Activated naive CD4-positive, alpha-beta T cell treated with anti-CD3 and anti-CD28 coated beads for 36 hours (primary cell): ENCODE results near the gene AKT3. TPM values are rescaled to one million over a fixed set of nuclear protein-coding genes. Genes with fewer than 3 reads are reported as not detected.
A peak's percentile ranks its signal among the peaks of the same experiment; 100 is the strongest.

Experiments used
- CTCF ChIA-PET: fragments of 350-600 bp; sonication (Branson Sonifier 250); formaldehyde crosslinking; loops from one replicate; lab custom pipeline; 2021; ENCODE audit warnings: antibody characterized with exemption; lab: Charles Lee
- DNase-seq: peaks from one replicate; pipeline ENCODE4 v3.0.0-alpha.2; 2020
- H3K27ac Mint-ChIP-seq: one replicate; pipeline ENCODE4 v1.8.0; 2021; ENCODE audit warnings: mild to moderate bottlenecking, mixed read lengths
- H3K27me3 Mint-ChIP-seq: one replicate; pipeline ENCODE4 v1.8.0; 2021; ENCODE audit warnings: low read depth, mixed read lengths
- H3K36me3 Mint-ChIP-seq: one replicate; pipeline ENCODE4 v1.8.0; 2021; ENCODE audit warnings: low read depth, mixed read lengths
- H3K4me1 Mint-ChIP-seq: one replicate; pipeline ENCODE4 v1.8.0; 2021; ENCODE audit warnings: low read depth, mixed read lengths
- H3K4me3 Mint-ChIP-seq: one replicate; pipeline ENCODE4 v1.8.0; 2021; ENCODE audit warnings: mild to moderate bottlenecking, moderate library complexity, mixed read lengths
- H3K9me3 Mint-ChIP-seq: one replicate; pipeline ENCODE4 v1.8.0; 2021; ENCODE audit warnings: mixed read lengths
- intact Hi-C: fragments of 100-400 bp; cut with micrococcal nuclease; formaldehyde crosslinking; loops from one replicate; pipeline ENCODE4 v1.15.1; 2023
- total RNA-seq, 2 experiments: library from RNA; stranded (reverse); gene quantifications; one replicate each; pipeline ENCODE4 v1.2.3, GENCODE V29; 2021

The AKT3 gene
- total RNA-seq, 2 experiments from 2014 or later: 19.1 to 21.5 TPM

DNA sequence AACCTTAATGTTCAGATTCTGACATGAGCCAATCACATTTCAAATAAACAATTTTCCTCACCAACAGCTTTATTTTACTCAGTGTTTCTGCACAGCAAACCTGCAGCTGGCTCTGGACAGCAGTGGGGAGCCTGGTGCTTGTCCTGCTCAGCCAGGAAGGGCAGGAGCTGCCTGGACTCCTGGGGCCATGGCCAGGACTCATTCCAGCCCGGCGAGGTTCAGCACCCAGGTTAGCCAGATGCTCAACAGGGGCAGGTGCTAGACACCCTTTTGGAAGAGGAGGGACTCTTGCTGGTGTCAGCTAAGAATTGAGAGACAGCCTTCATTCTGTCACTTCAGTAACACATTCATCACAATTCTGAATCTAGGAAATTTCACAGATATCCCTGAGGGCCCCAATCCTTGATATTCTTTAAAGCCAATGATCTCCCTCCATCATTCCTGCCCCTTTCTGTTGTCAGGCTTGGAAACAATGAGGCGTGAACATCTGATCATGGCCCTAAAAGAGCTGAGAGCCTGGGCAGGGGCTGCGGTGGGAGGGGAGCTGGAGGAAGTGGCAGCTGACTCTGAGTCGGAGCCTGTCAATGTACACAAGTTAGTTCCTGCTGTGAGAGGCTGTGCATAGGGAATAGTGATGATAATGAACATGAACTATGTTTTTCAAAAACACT lies 342.9 kb downstream of the AKT3 start:
- peaks cover 14% of the 10 kb centered on the region for H3K36me3 Mint-ChIP-seq
- no peaks in the 10 kb centered on the region for H3K27me3 Mint-ChIP-seq
- CTCF ChIA-PET: no interaction called here

DNA sequence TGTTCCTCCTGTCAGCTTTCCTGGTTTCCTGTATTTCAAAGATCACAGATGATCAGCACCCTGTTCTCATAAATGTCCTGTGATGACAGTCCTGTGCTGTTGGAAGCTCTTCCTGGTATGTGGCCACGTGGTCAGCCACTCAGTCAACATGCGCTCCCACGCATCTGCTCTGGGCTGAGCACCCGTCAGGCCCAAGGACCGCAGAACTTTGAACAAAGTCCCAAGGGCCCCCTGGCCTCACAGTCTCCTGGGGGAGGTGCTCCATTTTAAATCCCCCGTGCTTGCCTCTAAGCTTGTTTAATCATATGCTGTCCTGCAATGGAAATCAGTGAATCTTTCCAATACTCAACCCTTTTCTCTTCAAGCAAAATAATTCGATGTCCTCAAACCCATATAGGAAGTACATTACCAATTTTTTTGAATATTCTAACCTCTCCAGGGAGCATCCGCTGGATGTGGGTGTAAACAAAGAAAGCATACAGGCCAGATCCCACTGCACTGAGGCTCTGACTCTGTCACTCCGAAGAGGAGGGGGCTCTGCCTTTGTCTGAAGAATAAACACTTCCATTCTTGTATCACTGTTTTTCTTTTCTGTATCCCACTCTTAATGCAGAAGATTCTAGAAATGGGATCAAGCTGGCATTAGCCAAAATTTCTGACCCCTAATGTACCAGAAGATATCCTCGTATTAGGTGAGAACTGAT lies 343.9 kb downstream of the AKT3 start:
- H3K4me3 Mint-ChIP-seq: no peak overlapping the region
- H3K27me3 Mint-ChIP-seq: no peaks in the 10 kb centered on the region
- peaks cover 10% of the 10 kb centered on the region for H3K36me3 Mint-ChIP-seq
- peaks cover 21% of the 10 kb centered on the region for H3K4me1 Mint-ChIP-seq
- intact Hi-C loops: loop anchor here (10.0 kb wide), 1 partner anchor 239 kb away; no protein-coding TSS in a partner anchor
- CTCF ChIA-PET: no interaction called here
- H3K27ac Mint-ChIP-seq: no peak overlapping the region
- DNase-seq: no peak
- no peaks in the 10 kb centered on the region for H3K9me3 Mint-ChIP-seq

More for the DNA sequence above, 342.9 kb downstream of the AKT3 start:
- Mint-ChIP-seq H3K27ac (no peak overlapping the region), H3K9me3 (no peaks in the 10 kb centered on the region), H3K4me3 (no peak overlapping the region), H3K4me1 (peaks cover 21% of the 10 kb centered on the region)
- intact Hi-C loops: loop anchor here (10.0 kb wide), 1 partner anchor 238 kb away; no protein-coding TSS in a partner anchor
- no peak for DNase-seq

DNA sequence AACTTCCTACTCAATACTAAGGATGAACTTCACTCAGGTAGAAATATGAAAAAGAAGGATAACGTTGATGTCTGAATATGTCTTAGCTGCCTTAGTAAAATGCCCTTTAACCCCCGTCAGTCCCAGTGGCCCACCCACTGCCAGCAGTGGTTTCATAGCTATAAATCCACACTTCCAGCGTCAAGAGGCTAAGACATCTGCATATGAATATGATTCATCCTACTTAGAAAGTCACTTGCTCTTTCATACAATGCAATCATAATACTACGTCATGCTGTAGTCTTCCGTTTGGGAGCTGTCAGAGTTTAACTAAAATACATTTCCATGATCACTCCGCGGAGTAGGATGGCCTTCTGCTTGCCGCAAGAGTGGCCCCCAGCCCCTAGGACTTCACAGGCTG lies 346.9 kb downstream of the AKT3 start:
- intact Hi-C loops: loop anchor here (10.0 kb wide), 1 partner anchor 242 kb away; no protein-coding TSS in a partner anchor
- H3K27me3 Mint-ChIP-seq: no peaks in the 10 kb centered on the region
- no peak overlapping the region for H3K27ac Mint-ChIP-seq
- DNase-seq: no peak
- peaks cover 9% of the 10 kb centered on the region for H3K36me3 Mint-ChIP-seq
- CTCF ChIA-PET: interaction anchor here (0.6 kb wide), 1 partner anchor 64 kb away, joined by 3 read pairs; no protein-coding TSS in a partner anchor
- H3K4me3 Mint-ChIP-seq: no peak overlapping the region
- no peaks in the 10 kb centered on the region for H3K9me3 Mint-ChIP-seq
- peaks cover 6% of the 10 kb centered on the region for H3K4me1 Mint-ChIP-seq

DNA sequence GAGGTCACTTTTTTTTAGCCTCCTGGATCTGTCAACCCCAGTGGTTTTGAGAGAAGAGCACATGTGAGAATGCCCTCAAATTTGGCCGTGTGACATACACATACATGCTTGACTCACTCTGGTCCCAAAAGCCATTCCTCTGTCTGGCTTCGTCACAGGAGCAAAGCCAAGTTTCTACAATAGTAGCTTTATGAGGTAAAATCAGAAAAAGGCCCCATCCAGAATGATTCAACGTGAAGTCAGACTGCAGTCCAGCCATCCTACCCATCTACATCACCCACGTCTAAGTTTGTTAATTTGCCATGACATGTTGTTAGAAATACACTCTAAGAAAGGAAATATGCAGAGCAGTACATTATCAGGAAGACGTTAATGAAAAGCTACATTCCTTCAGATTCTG lies 349.0 kb downstream of the AKT3 start:
- DNase-seq: no peak
- intact Hi-C loops: loop anchor here (10.0 kb wide), 1 partner anchor 244 kb away; no protein-coding TSS in a partner anchor
- CTCF ChIA-PET: no interaction called here
- H3K36me3 Mint-ChIP-seq: peaks cover 13% of the 10 kb centered on the region
- no peak overlapping the region for H3K4me3 Mint-ChIP-seq
- peak overlapping the region; percentile 57 for H3K27ac Mint-ChIP-seq
- no peaks in the 10 kb centered on the region for H3K27me3 Mint-ChIP-seq
- H3K9me3 Mint-ChIP-seq: no peaks in the 10 kb centered on the region
- H3K4me1 Mint-ChIP-seq: no peaks in the 10 kb centered on the region

DNA sequence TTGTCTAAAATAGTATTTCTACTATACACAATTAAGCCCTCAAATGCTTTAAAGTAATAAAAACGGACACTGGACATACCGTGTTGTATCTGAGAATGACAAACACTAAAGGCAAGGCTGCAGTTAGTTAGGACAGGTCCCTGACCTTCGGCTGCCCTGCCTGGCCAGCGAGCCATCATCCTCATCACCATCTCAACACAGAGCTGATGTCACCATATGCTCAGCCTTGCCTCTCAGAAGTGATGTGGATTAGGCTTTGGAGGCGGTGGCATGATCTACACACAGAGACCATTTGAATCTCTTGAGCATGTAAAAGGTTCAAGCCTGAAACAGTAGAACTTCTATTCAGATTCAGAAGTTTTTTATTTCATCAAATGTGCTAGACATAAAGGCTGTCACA lies 349.5 kb downstream of the AKT3 start:
- CTCF ChIA-PET: no interaction called here
- no peaks in the 10 kb centered on the region for H3K27me3 Mint-ChIP-seq
- no peak overlapping the region for H3K4me3 Mint-ChIP-seq
- intact Hi-C loops: loop anchor here (10.0 kb wide), 1 partner anchor 244 kb away; no protein-coding TSS in a partner anchor
- no peak for DNase-seq
- no peaks in the 10 kb centered on the region for H3K4me1 Mint-ChIP-seq
- no peak overlapping the region for H3K27ac Mint-ChIP-seq
- peaks cover 13% of the 10 kb centered on the region for H3K36me3 Mint-ChIP-seq
- no peaks in the 10 kb centered on the region for H3K9me3 Mint-ChIP-seq

DNA sequence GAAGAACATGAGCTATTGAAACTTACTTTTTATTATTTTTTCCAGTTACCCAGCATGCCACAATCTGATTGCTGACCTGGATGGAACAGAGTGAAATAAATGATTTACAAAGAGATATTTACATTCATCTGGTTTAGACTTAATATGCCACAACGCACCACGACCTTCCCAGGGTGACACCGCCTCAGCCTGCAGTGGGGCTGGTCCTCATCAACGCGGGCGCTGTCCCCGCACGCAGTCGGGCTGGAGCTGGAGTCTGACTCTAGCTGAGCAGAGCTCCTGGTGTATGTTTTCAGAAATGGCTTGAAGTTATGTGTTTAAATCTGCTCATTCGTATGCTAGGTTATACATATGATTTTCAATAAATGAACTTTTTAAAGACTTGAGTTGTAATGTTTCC lies 350.3 kb downstream of the AKT3 start:
- no peak overlapping the region for H3K27ac Mint-ChIP-seq
- no peak for DNase-seq
- CTCF ChIA-PET: no interaction called here
- H3K27me3 Mint-ChIP-seq: no peaks in the 10 kb centered on the region
- H3K9me3 Mint-ChIP-seq: no peaks in the 10 kb centered on the region
- intact Hi-C loops: loop anchor here (10.0 kb wide), 1 partner anchor 245 kb away; no protein-coding TSS in a partner anchor
- peaks cover 13% of the 10 kb centered on the region for H3K36me3 Mint-ChIP-seq
- H3K4me1 Mint-ChIP-seq: no peaks in the 10 kb centered on the region
- no peak overlapping the region for H3K4me3 Mint-ChIP-seq

DNA sequence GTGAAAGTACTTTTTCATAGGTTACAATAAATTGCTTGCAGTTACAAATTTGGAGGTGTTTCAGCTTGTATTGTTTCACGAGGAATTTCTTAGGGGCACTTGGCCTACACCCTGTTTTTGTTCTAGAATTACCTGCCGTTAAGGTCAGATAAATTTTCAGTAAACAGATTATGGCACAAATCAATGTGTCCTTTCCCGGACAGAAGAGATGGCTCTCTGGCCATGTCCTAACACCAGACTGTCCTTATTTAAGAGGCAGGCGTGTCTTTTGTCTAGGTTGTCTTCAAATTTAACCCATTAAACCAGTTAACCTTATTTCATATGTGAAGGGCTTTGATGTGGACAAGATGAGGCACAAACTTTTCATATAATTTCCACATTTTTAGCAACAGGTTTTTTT lies 350.8 kb downstream of the AKT3 start:
- no peak overlapping the region for H3K27ac Mint-ChIP-seq
- no peak for DNase-seq
- no peaks in the 10 kb centered on the region for H3K9me3 Mint-ChIP-seq
- intact Hi-C loops: no loop called here
- no peaks in the 10 kb centered on the region for H3K27me3 Mint-ChIP-seq
- H3K4me1 Mint-ChIP-seq: no peaks in the 10 kb centered on the region
- CTCF ChIA-PET: no interaction called here
- H3K36me3 Mint-ChIP-seq: peaks cover 13% of the 10 kb centered on the region
- H3K4me3 Mint-ChIP-seq: no peak overlapping the region

DNA sequence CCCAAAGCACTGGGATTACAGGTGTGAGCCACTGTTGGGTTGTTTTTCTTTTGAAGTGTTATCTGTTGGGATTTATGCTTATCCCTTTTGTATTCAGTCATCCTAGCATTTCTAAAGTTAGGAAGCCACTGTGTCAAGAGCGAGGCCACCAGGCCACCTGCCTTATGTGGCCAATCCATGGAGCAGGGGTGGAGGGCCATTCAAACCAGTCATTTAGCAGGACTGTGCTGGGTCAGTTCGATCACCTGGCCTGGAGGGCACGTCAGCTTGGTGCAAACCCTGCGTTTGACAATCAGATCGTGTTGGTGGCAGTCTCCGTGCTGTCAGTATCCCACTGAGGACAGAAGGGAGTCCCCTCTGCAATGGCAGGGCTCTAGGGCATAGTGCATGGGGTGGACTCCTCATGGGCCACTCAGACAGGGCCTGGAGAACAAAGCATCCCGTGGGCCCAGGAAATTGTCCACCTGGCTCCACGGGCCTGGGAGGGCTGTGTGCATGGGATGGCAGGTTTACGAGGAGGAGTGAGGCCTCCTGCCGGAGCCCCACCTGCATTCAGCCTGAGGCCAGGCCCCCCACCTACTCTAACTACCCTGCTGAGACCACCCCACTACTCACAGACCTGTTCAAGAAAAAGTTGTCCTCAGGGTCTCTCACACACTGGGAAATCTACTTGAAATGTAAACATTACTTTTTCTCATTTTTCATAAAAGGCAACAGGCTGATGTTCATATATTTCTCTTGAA lies 351.9 kb downstream of the AKT3 start:
- Mint-ChIP-seq H3K4me3 (no peak overlapping the region), H3K36me3 (peaks cover 9% of the 10 kb centered on the region), H3K4me1 (no peaks in the 10 kb centered on the region), H3K27me3 (no peaks in the 10 kb centered on the region), H3K27ac (no peak overlapping the region), H3K9me3 (no peaks in the 10 kb centered on the region)
- CTCF ChIA-PET: no interaction called here
- no peak for DNase-seq
- intact Hi-C loops: no loop called here

DNA sequence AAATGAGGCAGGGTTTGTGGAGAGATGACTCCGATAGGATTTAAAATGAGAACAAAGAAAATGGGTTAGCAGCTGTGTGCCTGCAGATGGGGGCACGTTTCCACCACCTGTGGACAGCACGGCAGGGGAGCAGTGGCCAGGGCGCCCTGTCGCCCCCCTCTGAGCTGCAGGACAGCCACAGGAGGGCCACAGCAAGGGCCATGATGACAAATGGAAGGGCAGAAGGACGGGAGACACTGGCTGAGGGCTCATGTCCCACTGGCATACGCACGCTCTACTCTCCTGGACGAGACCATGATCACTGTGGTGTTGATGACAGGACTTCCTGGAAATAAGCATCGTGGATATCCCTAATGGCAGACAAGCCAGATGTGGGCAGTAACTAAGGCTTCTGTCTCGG lies 353.2 kb downstream of the AKT3 start:
- intact Hi-C loops: no loop called here

DNA sequence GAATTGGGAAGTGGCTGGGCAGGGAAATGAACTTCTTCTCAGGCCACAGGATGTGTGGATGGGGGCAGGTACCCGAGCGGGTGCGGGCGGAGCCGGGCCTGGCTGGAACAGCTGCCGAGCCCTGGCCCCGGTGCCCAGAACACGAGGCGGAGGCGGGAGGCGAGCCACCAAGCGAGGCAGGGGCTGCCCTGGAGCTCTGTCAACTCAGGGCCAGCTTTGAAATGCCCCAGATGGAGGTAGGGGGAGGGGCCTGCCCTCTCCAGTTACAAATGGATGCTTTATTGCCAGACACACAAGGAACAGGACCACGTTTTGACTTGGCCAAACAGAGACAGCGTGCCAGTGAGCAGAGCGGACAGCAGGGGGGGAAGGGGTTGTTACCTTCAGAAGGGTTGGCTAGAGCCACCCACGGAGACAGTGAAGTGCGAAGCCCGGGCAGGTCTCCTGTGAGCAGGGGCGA lies 353.8 kb downstream of the AKT3 start:
- intact Hi-C loops: no loop called here
- Mint-ChIP-seq H3K27ac (no peak overlapping the region), H3K4me3 (no peak overlapping the region), H3K36me3 (peaks cover 9% of the 10 kb centered on the region), H3K4me1 (no peaks in the 10 kb centered on the region), H3K9me3 (no peaks in the 10 kb centered on the region), H3K27me3 (no peaks in the 10 kb centered on the region)
- no peak for DNase-seq
- CTCF ChIA-PET: no interaction called here

More for the DNA sequence above, 353.2 kb downstream of the AKT3 start:
- CTCF ChIA-PET: no interaction called here
- H3K4me3 Mint-ChIP-seq: no peak overlapping the region
- no peaks in the 10 kb centered on the region for H3K27me3 Mint-ChIP-seq
- DNase-seq: no peak
- no peaks in the 10 kb centered on the region for H3K4me1 Mint-ChIP-seq
- peaks cover 9% of the 10 kb centered on the region for H3K36me3 Mint-ChIP-seq
- H3K27ac Mint-ChIP-seq: no peak overlapping the region
- H3K9me3 Mint-ChIP-seq: no peaks in the 10 kb centered on the region

DNA sequence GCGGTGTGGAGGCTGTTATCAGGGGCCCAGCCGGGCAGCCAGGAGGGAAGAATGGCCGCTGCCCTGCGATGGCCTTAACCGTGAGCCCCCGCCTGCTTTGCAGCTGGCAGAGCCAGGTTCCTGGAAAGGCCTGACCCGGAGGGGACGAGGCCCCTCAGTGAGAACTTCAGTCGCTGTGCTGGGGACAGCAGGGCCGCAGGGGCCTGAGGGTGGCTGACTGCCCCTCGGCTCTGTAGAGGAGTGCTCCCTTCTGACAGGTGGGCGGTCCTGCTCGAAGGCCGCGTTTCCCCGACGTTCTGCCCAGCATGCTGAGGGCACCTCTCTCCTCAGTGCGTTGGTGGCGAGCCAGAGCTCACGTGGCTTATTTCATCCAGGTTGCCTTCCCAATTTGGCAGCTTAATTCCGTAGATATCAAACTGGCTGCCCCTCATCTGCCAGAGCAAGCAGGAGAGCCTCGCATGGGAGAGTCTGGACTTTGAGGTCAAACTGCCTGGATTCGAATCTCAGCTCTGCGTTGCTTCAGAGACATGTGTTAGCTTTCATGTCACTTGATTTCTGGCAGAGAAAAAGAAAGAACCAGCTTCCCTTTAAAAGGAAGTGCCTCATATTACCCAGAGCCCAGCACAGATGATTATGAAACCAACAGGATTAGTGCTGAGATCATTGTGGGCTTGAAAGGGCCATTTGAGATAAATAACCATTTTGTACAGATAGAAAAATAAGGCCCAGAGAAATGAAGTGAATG lies 354.4 kb downstream of the AKT3 start:
- CTCF ChIA-PET: no interaction called here
- Mint-ChIP-seq H3K27me3 (no peaks in the 10 kb centered on the region), H3K9me3 (no peaks in the 10 kb centered on the region), H3K36me3 (peaks cover 6% of the 10 kb centered on the region), H3K27ac (no peak overlapping the region), H3K4me1 (no peaks in the 10 kb centered on the region), H3K4me3 (no peak overlapping the region)
- intact Hi-C loops: no loop called here
- no peak for DNase-seq
